ENCODE results near the gene TCP1.
"Not testable (repeated sequence)": the region's sequence is repeated elsewhere in the genome, so short reads cannot be mapped to it uniquely, and the experiment has no call there.

Gene TCP1

GRCh38 chr6:159804504-159804903 lies 15.1 kb upstream of the TCP1 start:
- Histone ChIP-seq H3K4me3 (no peak overlapping the region), H3K27ac (no peak overlapping the region)
- TF ChIP-seq CTCF (IDR thresholded peaks at IDR 0.05), result no peak
- no peak for DNase-seq (ENCODE audit: low spot score)

GRCh38 chr6:159801935-159802334 lies 12.5 kb upstream of the TCP1 start:
- DNase-seq (ENCODE audit: low spot score), result no peak
- Histone ChIP-seq H3K27ac (no peak overlapping the region), H3K4me3 (no peak overlapping the region)
- no peak for TF ChIP-seq CTCF (IDR thresholded peaks at IDR 0.05)

- no peak for TF ChIP-seq CTCF (IDR thresholded peaks at IDR 0.05)
- DNase-seq (ENCODE audit: low spot score), result no peak
- Histone ChIP-seq H3K27ac (no peak within 1 kb of the TSS), H3K4me3 (no peak within 1 kb of the TSS)
These were observed 10.9 kb upstream of the TCP1 start, which contains the start of gene PNLDC1 for GRCh38 chr6:159800141-159800865. Gene PNLDC1 (plus strand): TSS chr6:159800276. CDS start chr6:159800308, 32 bp downstream.

- DNase-seq (ENCODE audit: low spot score), result no peak
- no peak for TF ChIP-seq CTCF (IDR thresholded peaks at IDR 0.05)
- H3K27ac ChIP-seq, result no peak overlapping the region
- H3K4me3 ChIP-seq, result no peak overlapping the region
These were observed 8.2 kb upstream of the TCP1 start for GRCh38 chr6:159797554-159797953.

GRCh38 chr6:159794976-159795375 lies 5.6 kb upstream of the TCP1 start:
- H3K27ac ChIP-seq, result not testable (repeated sequence)

GRCh38 chr6:159790956-159791598 lies 1.7 kb upstream of the TCP1 start:
- H3K27ac ChIP-seq, result peak overlapping the region; percentile 91 to 93
- peak overlapping the region; percentile 95 for H3K4me3 ChIP-seq
- DNase-seq (ENCODE audit: low spot score), result no peak
- no peak for TF ChIP-seq CTCF (IDR thresholded peaks at IDR 0.05)

More at GRCh38 chr6:159794976-159795375, 5.6 kb upstream of the TCP1 start:
- H3K4me3 ChIP-seq; DNase-seq (ENCODE audit: low spot score): not testable (repeated sequence)

GRCh38 chr6:159790149-159790955 lies 950 bp upstream of the TCP1 start, which contains the start of gene MRPL18:
Gene MRPL18 (plus strand): TSS chr6:159790467. CDS start chr6:159790588, 121 bp downstream.
- H3K27ac ChIP-seq, result peak within 1 kb of the TSS; percentile 91 to 93
- H3K4me3 ChIP-seq, result peak within 1 kb of the TSS; percentile 95
- peak; percentile 98 for DNase-seq (ENCODE audit: low spot score)
- no peak for TF ChIP-seq CTCF (IDR thresholded peaks at IDR 0.05)

Data from coronary artery (tissue), 2 donors.